ENCODE measurements around the gene C19orf81.
A peak's percentile ranks its signal among the peaks of the same experiment; 100 is the strongest.

The C19orf81 gene

GRCh38 chr19:50676625-50677197, 27.5 kb downstream of the C19orf81 start:
- Mint-ChIP-seq H3K27ac (no peak overlapping the region), H3K9me3 (no peaks in the 10 kb centered on the region), H3K4me1 (ENCODE audit: low read depth) (peaks cover 9% of the 10 kb centered on the region), H3K4me3 (no peak overlapping the region), H3K27me3 (ENCODE audit: low read depth) (peaks cover 28% of the 10 kb centered on the region), H3K36me3 (ENCODE audit: low read depth) (no peaks in the 10 kb centered on the region)

- peaks cover 9% of the 10 kb centered on the region for H3K4me1 Mint-ChIP-seq (ENCODE audit: low read depth)
- no peak overlapping the region for H3K27ac Mint-ChIP-seq
- no peaks in the 10 kb centered on the region for H3K36me3 Mint-ChIP-seq (ENCODE audit: low read depth)
- H3K4me3 Mint-ChIP-seq = no peak overlapping the region
- no peaks in the 10 kb centered on the region for H3K9me3 Mint-ChIP-seq
- H3K27me3 Mint-ChIP-seq (ENCODE audit: low read depth) = peaks cover 23% of the 10 kb centered on the region
These were observed 28.4 kb downstream of the C19orf81 start for GRCh38 chr19:50677636-50678035.

- Mint-ChIP-seq H3K36me3 (ENCODE audit: low read depth) (no peaks in the 10 kb centered on the region), H3K4me1 (ENCODE audit: low read depth) (peaks cover 9% of the 10 kb centered on the region), H3K9me3 (no peaks in the 10 kb centered on the region), H3K27ac (no peak overlapping the region), H3K27me3 (ENCODE audit: low read depth) (peaks cover 17% of the 10 kb centered on the region), H3K4me3 (no peak overlapping the region)
These were observed 29.1 kb downstream of the C19orf81 start for GRCh38 chr19:50678323-50678722.

GRCh38 chr19:50679177-50680125, 30.2 kb downstream of the C19orf81 start:
- H3K27me3 Mint-ChIP-seq (ENCODE audit: low read depth) = peaks cover 19% of the 10 kb centered on the region
- H3K27ac Mint-ChIP-seq = peak overlapping the region; percentile 11
- no peak overlapping the region for H3K4me3 Mint-ChIP-seq
- H3K9me3 Mint-ChIP-seq = no peaks in the 10 kb centered on the region
- H3K36me3 Mint-ChIP-seq (ENCODE audit: low read depth) = no peaks in the 10 kb centered on the region
- peaks cover 9% of the 10 kb centered on the region for H3K4me1 Mint-ChIP-seq (ENCODE audit: low read depth)

- Mint-ChIP-seq H3K36me3 (ENCODE audit: low read depth) (no peaks in the 10 kb centered on the region), H3K9me3 (no peaks in the 10 kb centered on the region), H3K27ac (no peak overlapping the region), H3K4me3 (no peak overlapping the region), H3K4me1 (ENCODE audit: low read depth) (no peaks in the 10 kb centered on the region), H3K27me3 (ENCODE audit: low read depth) (peaks cover 26% of the 10 kb centered on the region)
These were observed 37.2 kb downstream of the C19orf81 start for GRCh38 chr19:50686310-50687032.

- H3K4me1 Mint-ChIP-seq (ENCODE audit: low read depth) = no peaks in the 10 kb centered on the region
- H3K36me3 Mint-ChIP-seq (ENCODE audit: low read depth) = no peaks in the 10 kb centered on the region
- no peak overlapping the region for H3K27ac Mint-ChIP-seq
- no peaks in the 10 kb centered on the region for H3K9me3 Mint-ChIP-seq
- peaks cover 35% of the 10 kb centered on the region for H3K27me3 Mint-ChIP-seq (ENCODE audit: low read depth)
- H3K4me3 Mint-ChIP-seq = no peak overlapping the region
These were observed 39.5 kb downstream of the C19orf81 start for GRCh38 chr19:50688766-50689165.

GRCh38 chr19:50690439-50690838, 41.2 kb downstream of the C19orf81 start:
- H3K9me3 Mint-ChIP-seq = no peaks in the 10 kb centered on the region
- no peak overlapping the region for H3K27ac Mint-ChIP-seq
- no peaks in the 10 kb centered on the region for H3K36me3 Mint-ChIP-seq (ENCODE audit: low read depth)
- H3K27me3 Mint-ChIP-seq (ENCODE audit: low read depth) = peaks cover 32% of the 10 kb centered on the region
- no peaks in the 10 kb centered on the region for H3K4me1 Mint-ChIP-seq (ENCODE audit: low read depth)
- no peak overlapping the region for H3K4me3 Mint-ChIP-seq

- Mint-ChIP-seq H3K27me3 (ENCODE audit: low read depth) (peaks cover 43% of the 10 kb centered on the region), H3K4me3 (no peak overlapping the region), H3K4me1 (ENCODE audit: low read depth) (no peaks in the 10 kb centered on the region), H3K27ac (no peak overlapping the region), H3K9me3 (no peaks in the 10 kb centered on the region), H3K36me3 (ENCODE audit: low read depth) (no peaks in the 10 kb centered on the region)
These were observed 44.1 kb downstream of the C19orf81 start for GRCh38 chr19:50693064-50693975.

GRCh38 chr19:50694815-50695145, 45.5 kb downstream of the C19orf81 start:
- Mint-ChIP-seq H3K9me3 (no peaks in the 10 kb centered on the region), H3K27ac (no peak overlapping the region), H3K36me3 (ENCODE audit: low read depth) (no peaks in the 10 kb centered on the region), H3K4me3 (no peak overlapping the region), H3K27me3 (ENCODE audit: low read depth) (peaks cover 47% of the 10 kb centered on the region), H3K4me1 (ENCODE audit: low read depth) (no peaks in the 10 kb centered on the region)

GRCh38 chr19:50695251-50696093, 46.2 kb downstream of the C19orf81 start:
- Mint-ChIP-seq H3K4me3 (no peak overlapping the region), H3K9me3 (no peaks in the 10 kb centered on the region), H3K36me3 (ENCODE audit: low read depth) (no peaks in the 10 kb centered on the region), H3K27me3 (ENCODE audit: low read depth) (peaks cover 47% of the 10 kb centered on the region), H3K27ac (no peak overlapping the region), H3K4me1 (ENCODE audit: low read depth) (no peaks in the 10 kb centered on the region)

GRCh38 chr19:50696094-50696483, 46.8 kb downstream of the C19orf81 start:
- H3K27ac Mint-ChIP-seq = no peak overlapping the region
- no peaks in the 10 kb centered on the region for H3K4me1 Mint-ChIP-seq (ENCODE audit: low read depth)
- H3K27me3 Mint-ChIP-seq (ENCODE audit: low read depth) = peaks cover 47% of the 10 kb centered on the region
- no peaks in the 10 kb centered on the region for H3K36me3 Mint-ChIP-seq (ENCODE audit: low read depth)
- H3K4me3 Mint-ChIP-seq = no peak overlapping the region
- H3K9me3 Mint-ChIP-seq = no peaks in the 10 kb centered on the region

GRCh38 chr19:50697414-50698124, 48.3 kb downstream of the C19orf81 start:
- H3K27ac Mint-ChIP-seq = no peak overlapping the region
- H3K9me3 Mint-ChIP-seq = no peaks in the 10 kb centered on the region
- H3K27me3 Mint-ChIP-seq (ENCODE audit: low read depth) = peaks cover 40% of the 10 kb centered on the region
- no peaks in the 10 kb centered on the region for H3K36me3 Mint-ChIP-seq (ENCODE audit: low read depth)
- no peak overlapping the region for H3K4me3 Mint-ChIP-seq
- no peaks in the 10 kb centered on the region for H3K4me1 Mint-ChIP-seq (ENCODE audit: low read depth)
